ENCODE measurements around the gene TRPV2.
"Not testable (repeated sequence)": the region's sequence is repeated elsewhere in the genome, so short reads cannot be mapped to it uniquely, and the experiment has no call there.

TRPV2 gene

DNA sequence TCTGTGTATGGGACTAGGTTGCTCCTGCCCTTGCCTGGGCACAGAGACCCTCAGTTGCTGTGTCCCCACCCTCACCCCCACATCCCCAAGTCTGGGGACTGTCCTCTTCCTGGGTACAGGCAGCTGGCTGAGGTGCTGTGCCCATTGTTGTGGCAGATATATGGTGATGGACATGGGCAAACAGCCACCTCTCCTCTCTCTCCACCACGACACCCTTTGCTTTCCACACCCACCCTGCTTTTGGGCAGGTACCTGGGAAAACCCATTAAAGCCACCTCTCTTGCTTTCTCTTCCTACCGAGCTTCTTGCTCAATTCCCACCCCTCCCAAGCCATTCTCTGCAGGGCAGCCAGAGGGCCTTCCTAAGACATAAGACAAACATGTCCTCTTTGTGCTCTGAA is 21.7 kb downstream of the TRPV2 start:
- no peak for FAIRE-seq

DNA sequence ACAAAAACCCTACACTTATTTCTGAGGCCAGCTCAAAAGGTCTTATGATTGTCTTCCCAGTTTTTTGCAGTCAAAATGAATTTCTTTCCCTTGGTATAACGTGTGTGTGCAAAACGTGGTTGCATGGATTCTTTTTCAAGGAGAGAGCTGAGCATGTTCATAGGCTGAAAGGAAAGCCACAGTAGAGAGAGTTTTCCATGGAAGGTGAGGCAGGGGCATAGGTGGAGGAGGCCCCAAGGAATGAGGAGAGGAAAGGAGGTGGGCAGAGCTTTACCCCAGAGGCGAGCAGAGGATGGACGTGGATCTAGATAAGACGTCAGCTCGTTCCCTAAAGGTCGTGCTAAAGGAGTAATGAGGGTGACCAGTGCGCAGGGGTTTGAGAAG is 22.8 kb downstream of the TRPV2 start:
- FAIRE-seq, result no peak

DNA sequence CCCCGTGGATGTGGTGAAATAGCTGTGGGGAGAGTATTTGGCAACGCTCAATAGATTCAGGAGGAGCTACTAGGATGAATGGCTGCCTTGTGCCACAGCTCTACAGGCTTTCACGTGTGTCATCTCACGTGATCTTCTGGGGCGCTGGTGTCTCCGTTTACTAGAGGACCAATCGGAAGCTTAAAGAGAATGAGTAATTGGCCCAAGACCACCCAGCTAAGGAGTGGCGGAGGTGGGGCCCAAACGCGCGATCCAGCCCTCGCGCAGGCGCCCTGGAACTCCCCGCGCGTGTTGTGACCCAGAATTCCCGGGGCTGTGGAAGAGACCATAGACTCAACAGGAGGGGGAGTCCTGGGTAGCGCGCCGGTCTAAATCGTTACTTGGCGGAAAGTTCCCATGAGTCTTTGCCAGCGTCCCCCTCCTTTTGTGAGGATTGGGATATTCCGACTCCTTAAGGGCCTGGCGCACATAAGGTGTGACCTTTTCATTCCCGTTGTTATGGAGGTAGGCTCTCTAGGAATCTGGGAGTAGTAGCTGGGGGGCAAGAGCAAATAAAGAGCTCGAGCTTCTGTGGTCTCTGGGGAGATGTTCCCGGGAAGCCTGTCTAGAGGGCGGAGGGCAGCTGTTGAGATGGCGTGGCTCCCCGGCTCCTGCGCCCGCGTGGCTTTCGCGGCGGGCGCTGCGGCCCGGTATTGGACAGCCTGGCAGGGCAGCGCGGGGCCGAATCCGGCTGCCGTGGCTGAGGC is 23.4 kb downstream of the TRPV2 start:
- FAIRE-seq, result peak; percentile 98

- FAIRE-seq, result no peak
These were observed 24.0 kb downstream of the TRPV2 start for GRCh38 chr17:16439303-16439791.

- no peak for FAIRE-seq
These were observed 24.5 kb downstream of the TRPV2 start for GRCh38 chr17:16439811-16440351.

GRCh38 chr17:16440354-16440753 is 25.0 kb downstream of the TRPV2 start:
- not testable (repeated sequence) for FAIRE-seq

- FAIRE-seq, result no peak
These were observed 25.7 kb downstream of the TRPV2 start for GRCh38 chr17:16440901-16441629.

GRCh38 chr17:16442141-16442540 is 26.8 kb downstream of the TRPV2 start:
- FAIRE-seq, result no peak

DNA sequence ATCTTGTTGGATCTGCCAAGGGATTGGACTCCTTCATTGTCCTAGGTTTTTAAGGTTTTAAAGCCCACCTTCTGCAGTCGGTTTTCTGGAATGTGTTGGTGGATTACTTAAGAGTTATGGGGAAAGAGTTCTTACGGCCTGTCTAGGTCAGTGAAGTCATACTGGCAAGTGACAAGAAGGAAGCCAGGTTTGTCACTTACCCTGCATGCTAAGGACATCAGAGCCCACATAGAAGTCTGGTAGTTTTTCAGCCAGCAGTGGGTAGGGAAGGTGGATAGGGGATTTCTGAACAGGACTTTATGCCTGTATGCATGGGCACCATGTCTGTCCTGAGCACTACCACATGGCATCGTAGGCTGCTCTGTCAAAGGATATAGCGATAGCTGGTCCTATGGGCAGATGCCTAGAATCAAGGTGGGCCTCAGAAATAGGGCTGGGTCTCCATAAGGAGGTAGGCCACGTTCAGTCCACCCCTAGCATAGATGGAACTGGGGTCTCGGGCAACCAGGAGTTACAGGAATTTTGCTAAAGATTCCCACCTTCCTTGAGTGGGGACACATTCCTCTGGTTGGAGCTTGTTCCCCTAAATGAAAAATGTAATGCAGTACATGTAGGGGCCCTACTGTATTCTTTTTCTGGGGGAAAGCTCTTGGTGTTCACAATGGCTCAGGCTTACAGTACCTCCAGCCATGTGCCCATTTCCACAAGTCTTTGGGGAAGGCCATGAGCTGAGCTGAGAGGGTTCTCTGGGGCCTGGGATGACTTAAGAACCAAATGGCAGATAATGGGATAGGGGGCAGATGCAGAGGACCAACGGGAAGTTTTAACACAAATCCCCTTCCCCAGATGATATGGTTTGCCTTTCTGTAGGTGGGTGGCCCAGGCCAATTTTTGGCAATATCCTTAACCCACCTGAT is 27.5 kb downstream of the TRPV2 start:
- FAIRE-seq, result no peak

- no peak for FAIRE-seq
These were observed 28.3 kb downstream of the TRPV2 start for GRCh38 chr17:16443511-16444257.

DNA sequence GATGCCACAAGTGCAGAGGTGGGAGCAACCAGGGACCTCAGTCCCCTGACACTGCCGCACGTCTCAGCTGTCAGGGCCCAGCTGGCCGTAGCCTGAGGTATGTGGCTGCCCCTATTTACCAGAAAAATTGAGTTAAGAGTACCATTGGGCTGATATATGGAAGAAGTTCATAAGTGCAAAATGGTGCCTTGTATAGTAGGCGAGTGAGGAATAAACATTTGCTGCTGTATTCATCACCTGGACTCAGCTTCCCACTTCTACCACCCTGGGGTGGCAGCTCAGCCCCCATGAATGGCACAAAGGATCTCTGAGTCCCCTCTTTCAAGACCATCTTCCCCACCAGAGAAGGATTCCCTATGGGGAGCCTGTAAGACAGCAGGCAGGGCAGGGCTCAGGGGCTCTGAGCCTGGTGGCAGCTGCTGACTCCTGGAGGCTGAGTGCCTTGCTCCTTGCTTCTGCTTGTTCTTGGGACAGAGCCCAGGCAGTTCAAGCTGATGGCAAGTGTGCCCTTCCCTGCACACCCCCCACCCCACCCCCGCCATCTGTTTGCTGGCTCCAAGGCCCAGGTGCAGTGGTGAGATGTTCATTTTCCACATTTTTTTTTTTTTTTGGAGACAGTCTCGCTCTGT is 29.0 kb downstream of the TRPV2 start:
- no peak for FAIRE-seq

DNA sequence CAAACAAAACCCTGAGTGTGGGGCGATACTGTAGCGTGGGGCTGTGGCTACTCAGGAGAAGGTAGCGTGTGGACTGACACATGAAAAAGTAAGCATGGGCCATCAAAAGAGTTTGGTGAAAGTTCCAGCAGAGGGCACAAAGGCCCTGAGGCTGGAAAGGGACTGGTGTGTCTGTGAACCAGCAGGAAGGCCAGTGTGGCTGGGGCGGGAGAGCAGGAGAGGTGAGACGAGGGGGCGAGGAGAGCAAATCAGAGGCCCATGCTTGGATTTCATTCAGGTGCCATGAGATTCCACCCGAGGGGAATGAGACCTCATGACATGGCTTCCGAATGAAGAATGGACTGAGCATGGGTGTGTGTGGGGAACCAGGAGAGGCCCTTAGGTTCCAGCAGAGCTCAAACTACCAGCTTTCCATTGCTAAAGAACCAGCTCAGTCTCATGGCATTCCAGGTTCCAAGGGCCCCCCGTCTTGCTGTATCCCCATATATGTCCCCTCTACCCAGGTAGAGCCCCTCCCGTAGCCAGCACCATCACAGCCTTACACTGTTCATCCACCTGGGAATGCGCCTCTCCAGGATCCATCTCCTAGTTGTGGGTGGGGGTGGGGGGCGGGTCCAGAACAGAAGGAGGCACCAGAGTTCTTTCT is 31.1 kb downstream of the TRPV2 start:
- no peak for FAIRE-seq

DNA sequence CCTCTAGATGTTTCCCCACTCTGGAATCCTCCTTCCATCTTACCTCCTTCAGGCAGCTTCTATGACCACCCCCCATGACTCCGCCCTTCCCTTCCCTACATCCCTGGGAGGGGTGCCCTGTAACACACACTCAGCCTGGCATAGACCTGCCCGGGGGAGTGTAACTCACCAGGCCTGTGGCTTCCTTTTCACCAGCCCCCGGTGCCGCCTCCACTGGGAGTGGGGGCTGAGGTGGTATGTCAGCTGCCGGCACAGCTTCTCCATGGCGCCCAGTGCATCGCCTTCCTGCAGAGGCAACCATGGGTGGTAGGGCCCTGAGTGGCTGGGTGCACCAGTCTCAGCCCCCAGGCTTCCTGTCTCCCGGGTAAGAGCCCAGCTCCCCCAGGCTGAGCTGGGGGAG is 32.3 kb downstream of the TRPV2 start:
- no peak for FAIRE-seq

- FAIRE-seq, result no peak
These were observed 33.1 kb downstream of the TRPV2 start for GRCh38 chr17:16448490-16448889.

DNA sequence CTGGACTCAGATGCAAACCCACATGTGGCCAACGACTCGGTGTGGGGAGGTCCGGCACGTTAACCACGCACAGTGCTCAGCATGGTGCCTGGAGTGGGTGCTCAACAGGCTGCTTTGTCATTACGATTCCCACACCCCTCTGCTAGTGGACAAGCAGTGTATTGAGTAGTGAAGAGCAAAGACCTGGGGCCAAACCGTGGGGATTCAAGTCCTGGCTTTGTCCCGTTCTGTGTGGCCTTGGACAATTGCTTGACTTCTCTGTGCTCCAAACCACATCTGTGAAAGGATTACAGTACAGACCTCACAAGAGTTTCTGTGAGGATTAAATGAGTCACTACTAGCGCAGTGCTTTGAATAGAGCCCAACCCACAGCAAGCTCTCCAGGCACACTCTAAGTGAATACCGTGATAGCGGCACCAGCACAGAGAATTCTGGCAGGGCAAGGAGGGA is 33.8 kb downstream of the TRPV2 start:
- no peak for FAIRE-seq

DNA sequence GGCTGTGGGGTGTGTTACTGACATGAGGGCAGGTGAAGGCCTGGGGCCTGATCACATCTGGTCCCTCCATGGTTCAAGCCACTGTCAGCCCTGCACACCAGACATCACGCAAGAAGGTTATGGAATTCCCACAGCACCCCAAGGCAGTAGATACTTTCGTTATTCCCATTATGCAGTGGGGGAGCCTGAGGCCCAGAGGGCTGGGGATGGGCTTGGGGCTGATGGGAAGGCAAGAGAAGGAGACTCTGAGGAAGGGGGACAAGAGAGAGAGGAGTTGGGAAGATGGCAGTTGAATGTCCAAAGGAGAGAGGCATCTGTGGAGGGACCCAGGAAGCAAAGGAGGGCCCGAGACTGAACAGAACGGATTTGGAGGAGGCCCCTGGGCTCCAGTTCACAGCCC is 34.7 kb downstream of the TRPV2 start:
- FAIRE-seq, result no peak

DNA sequence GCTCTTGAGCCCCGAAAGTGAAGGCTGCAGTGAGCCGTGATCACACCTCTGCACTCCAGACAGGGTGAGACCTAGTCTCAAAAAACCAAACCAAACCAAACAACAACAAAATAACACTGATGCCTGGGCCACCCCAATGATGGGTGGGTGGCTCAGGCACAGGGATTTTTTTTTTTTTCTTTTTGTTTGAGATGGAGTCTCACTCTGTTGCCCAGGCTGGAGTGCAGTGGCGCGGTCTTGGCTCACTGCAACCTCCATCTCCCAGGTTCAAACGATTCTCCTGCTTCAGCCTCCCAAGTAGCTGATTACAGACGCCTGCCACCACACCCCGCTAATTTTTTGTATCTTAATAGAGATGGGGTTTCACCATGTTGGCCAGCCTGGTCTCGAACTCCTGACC is 36.9 kb downstream of the TRPV2 start:
- not testable (repeated sequence) for FAIRE-seq

DNA sequence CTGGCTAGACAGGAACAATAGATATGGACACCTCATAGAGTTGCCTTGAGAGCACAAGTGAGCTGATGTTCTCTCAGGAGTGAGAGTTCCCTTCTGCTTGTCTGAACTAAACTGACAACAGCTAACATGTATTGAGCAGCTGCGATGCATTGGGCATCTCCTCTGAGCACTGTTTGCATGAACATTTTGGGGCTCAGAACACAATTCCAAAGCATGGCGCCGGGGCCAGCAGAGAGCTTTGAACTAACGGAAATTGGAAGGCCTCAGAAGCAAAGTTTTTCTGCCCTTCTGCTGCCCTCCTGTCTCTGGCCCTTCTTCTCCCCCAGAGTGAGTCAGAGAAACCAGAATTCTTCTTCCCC is 38.1 kb downstream of the TRPV2 start:
- no peak for FAIRE-seq

DNA sequence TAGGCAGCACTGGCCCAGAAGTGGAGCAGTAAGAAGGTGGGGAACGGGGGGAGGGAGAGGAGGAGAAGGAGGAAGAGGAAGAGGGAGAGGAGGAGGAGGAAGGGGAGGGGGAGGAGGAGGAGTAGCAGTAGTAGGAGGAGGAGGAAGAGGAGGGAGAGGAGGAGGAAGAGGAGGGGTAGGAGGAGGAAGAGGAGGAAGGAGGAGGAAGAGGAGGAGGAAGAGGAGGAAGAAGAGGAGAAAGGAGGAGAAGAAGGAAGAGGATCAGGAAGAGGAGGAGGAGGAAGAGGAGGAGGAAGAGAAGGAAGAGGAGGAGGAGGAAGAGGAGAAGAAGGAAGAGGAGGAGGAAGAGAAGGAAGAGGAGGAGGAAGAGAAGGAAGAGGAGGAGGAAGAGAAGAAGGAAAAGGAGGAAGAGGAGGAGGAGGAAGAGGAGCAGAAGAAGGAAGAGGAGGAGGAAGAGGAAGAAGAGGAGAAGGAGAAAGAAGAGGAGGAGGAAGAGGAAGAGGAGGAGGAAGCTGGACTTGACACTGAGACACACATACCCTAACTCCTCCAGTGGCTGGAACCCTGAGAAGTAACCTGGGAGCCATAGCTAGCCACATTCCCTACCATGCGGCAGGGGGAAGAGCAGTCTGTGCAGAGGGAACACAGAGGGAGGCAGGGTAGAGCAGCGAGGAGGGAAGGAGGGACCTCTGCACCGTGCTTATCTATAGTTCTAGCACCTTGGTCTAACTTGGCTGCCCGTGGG is 40.8 kb downstream of the TRPV2 start:
- no peak for FAIRE-seq

DNA sequence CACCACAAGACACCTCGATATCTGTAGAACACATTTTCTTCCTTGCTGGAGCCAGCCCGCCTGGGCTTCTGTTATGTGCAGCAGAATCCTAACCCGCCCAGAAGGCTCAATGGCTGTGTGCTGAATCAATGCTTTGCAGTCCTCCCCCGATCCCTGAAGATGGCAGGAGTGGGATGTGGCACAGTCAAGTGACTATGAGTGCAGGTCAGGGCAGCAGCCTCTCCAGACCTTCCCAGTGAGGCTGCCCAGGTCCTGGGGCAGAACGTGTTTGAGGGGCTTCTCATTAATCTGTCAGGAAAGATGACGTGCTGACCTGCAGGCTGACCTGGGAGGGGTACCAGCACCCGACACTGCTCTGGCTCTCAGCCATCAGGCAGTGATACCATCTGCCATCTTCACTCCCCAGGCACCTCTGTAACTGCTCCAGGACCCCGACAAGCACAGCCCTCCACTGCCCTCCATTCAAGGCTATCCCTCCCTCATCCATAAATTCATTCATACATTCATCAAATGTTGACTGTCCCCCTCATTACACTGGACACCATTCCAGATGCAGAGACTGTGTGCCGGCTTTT is 41.5 kb downstream of the TRPV2 start:
- FAIRE-seq, result no peak
